ENCODE measurements around the gene LENG8. TPM values are rescaled to one million over a fixed set of nuclear protein-coding genes. Genes with fewer than 3 reads are reported as not detected.

Gene LENG8
- total RNA-seq, 1 experiment from 2014 or later: 148 TPM

DNA sequence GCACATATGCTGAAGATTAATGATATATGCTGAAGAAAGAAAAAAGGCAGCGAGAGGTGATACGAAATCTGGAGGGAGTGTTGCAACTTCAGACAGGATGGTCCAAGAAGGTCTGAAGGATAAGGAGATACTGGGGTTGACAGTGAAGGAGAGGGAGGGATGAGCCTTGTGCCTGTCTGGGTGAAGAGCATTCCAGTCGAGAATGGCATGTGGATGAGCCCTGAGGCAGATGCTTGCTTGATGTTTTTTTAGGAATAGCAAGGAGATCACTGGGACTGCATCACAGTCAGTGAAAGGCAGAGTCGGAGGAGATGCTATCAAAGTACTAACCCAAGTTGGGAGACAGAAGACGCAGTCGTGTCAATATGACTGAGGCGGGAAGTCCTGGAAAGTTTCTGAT, 40.3 kb downstream of the LENG8 start:
- Histone ChIP-seq H2AK5ac (ENCODE audit: insufficient read length, low read length) (no peak overlapping the region), H2BK20ac (ENCODE audit: low read depth, low read length, poor library complexity, severe bottlenecking) (no peak overlapping the region), H3K14ac (ENCODE audit: insufficient read depth, low read length) (no peak overlapping the region), H3K23me2 (ENCODE audit: insufficient read length, low read depth, low read length, poor library complexity, severe bottlenecking) (no peaks in the 10 kb centered on the region), H3K79me1 (ENCODE audit: insufficient read depth, low read depth, low read length, poor library complexity, severe bottlenecking) (no peaks in the 10 kb centered on the region), H3K18ac (ENCODE audit: insufficient read length, low read depth, low read length) (no peak overlapping the region), H2BK5ac (ENCODE audit: insufficient read length, low read length) (no peak overlapping the region), H3K4me1 (ENCODE audit: insufficient read depth, low read length) (no peaks in the 10 kb centered on the region), H4K91ac (ENCODE audit: insufficient read length, low read depth, low read length) (no peak overlapping the region), H2BK15ac (ENCODE audit: low read depth, low read length) (no peak overlapping the region), H3T11ph (ENCODE audit: low read length) (no peak overlapping the region), H4K5ac (ENCODE audit: insufficient read length, low read depth, low read length) (no peak overlapping the region), H4K20me1 (ENCODE audit: control insufficient read depth, insufficient read depth, insufficient read length) (no peaks in the 10 kb centered on the region), H2BK12ac (ENCODE audit: insufficient read length, low read depth, low read length) (no peak overlapping the region), H3K9ac (ENCODE audit: extremely low read depth, insufficient read length, low read length) (no peak overlapping the region), H2BK120ac (ENCODE audit: low read depth, low read length, poor library complexity, severe bottlenecking) (no peak overlapping the region), H3K4ac (ENCODE audit: low read depth, low read length) (no peak overlapping the region), H3K4me2 (ENCODE audit: insufficient read depth, insufficient read length, low read length) (no peak overlapping the region), H3K27ac (ENCODE audit: insufficient read length, low read depth, low read length) (no peak overlapping the region), H4K8ac (replicated peaks; ENCODE audit: insufficient read length, low read depth, low read length) (no peak overlapping the region), H3K27me3 (ENCODE audit: insufficient read depth, low read length) (no peaks in the 10 kb centered on the region), H3K23ac (ENCODE audit: insufficient read length, low read depth, low read length) (no peak overlapping the region), H3K79me2 (ENCODE audit: insufficient read depth, low read length) (no peaks in the 10 kb centered on the region), H3K9me3 (ENCODE audit: control insufficient read depth, low read depth, low read length) (peaks cover 42% of the 10 kb centered on the region), H3K56ac (ENCODE audit: insufficient read length, low read depth, low read length) (no peak overlapping the region), H2AFZ (ENCODE audit: low read length) (no peak overlapping the region)
- DNase-seq: no peak
- Mint-ChIP-seq H3K9me3 (peaks cover 57 to 90% of the 10 kb centered on the region in 2 experiments), H3K36me3 (ENCODE audit: insufficient read depth in 1 of 3, low read depth in 3 of 3) (peaks cover 6 to 11% (median 8%) of the 10 kb centered on the region in 3 experiments; a peak in 6 of 7 replicates), H3K27me3 (ENCODE audit: low read depth) (peaks cover 8% of the 10 kb centered on the region), H3K27ac (no peak overlapping the region), H3K4me1 (no peaks in the 10 kb centered on the region), H3K4me3 (no peak overlapping the region)
- no peak for TF ChIP-seq CTCF (conservative IDR thresholded peaks at IDR 0.05)
- WGBS (ENCODE audit: extremely low coverage, insufficient read length, low lambda C conversion rate): no CpG with 5 or more reads among the region's 7 CpGs

Data from H9 (cell line).